ENCODE results near the gene MYLK. TPM values are rescaled to one million over a fixed set of nuclear protein-coding genes. Genes with fewer than 3 reads are reported as not detected.

MYLK gene
- total RNA-seq, 1 donor from 2014 or later: 196 TPM

GRCh38 chr3:123651449-123652341 lies 232.4 kb downstream of the MYLK start:
- peaks cover 14 to 47% of the 10 kb centered on the region in 2 donors for H3K4me1 ChIP-seq
- H3K27me3 ChIP-seq: no peaks in the 10 kb centered on the region
- TF ChIP-seq, protein P1, sequence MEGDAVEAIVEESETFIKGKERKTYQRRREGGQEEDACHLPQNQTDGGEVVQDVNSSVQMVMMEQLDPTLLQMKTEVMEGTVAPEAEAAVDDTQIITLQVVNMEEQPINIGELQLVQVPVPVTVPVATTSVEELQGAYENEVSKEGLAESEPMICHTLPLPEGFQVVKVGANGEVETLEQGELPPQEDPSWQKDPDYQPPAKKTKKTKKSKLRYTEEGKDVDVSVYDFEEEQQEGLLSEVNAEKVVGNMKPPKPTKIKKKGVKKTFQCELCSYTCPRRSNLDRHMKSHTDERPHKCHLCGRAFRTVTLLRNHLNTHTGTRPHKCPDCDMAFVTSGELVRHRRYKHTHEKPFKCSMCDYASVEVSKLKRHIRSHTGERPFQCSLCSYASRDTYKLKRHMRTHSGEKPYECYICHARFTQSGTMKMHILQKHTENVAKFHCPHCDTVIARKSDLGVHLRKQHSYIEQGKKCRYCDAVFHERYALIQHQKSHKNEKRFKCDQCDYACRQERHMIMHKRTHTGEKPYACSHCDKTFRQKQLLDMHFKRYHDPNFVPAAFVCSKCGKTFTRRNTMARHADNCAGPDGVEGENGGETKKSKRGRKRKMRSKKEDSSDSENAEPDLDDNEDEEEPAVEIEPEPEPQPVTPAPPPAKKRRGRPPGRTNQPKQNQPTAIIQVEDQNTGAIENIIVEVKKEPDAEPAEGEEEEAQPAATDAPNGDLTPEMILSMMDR (IDR thresholded peaks at IDR 0.05): no peak
- intact Hi-C loops (cut with DNase I): loop anchor here (1.0 kb wide), 3 partner anchors 51 to 72 kb away; no protein-coding TSS in a partner anchor
- H3K4me3 ChIP-seq: no peak overlapping the region
- peak overlapping the region; percentile 39 to 60 for H3K27ac ChIP-seq
- H3K9me3 ChIP-seq: no peaks in the 10 kb centered on the region
- no peak for DNase-seq (ENCODE audit: low spot score in 2 of 2)
- peaks cover 67 to 82% of the 10 kb centered on the region in 2 donors for H3K36me3 ChIP-seq

GRCh38 chr3:123650101-123650500 lies 234.0 kb downstream of the MYLK start:
- H3K4me3 ChIP-seq: no peak overlapping the region
- no peak for DNase-seq (ENCODE audit: low spot score in 2 of 2)
- intact Hi-C loops (cut with DNase I): no loop called here
- no peaks in the 10 kb centered on the region for H3K27me3 ChIP-seq
- H3K9me3 ChIP-seq: no peaks in the 10 kb centered on the region
- H3K36me3 ChIP-seq: peaks cover 70 to 81% of the 10 kb centered on the region in 2 donors
- peaks cover 14 to 38% of the 10 kb centered on the region in 2 donors for H3K4me1 ChIP-seq
- H3K27ac ChIP-seq: peak overlapping the region; percentile 60 to 70
- TF ChIP-seq, protein P1 (IDR thresholded peaks at IDR 0.05): no peak

DNA sequence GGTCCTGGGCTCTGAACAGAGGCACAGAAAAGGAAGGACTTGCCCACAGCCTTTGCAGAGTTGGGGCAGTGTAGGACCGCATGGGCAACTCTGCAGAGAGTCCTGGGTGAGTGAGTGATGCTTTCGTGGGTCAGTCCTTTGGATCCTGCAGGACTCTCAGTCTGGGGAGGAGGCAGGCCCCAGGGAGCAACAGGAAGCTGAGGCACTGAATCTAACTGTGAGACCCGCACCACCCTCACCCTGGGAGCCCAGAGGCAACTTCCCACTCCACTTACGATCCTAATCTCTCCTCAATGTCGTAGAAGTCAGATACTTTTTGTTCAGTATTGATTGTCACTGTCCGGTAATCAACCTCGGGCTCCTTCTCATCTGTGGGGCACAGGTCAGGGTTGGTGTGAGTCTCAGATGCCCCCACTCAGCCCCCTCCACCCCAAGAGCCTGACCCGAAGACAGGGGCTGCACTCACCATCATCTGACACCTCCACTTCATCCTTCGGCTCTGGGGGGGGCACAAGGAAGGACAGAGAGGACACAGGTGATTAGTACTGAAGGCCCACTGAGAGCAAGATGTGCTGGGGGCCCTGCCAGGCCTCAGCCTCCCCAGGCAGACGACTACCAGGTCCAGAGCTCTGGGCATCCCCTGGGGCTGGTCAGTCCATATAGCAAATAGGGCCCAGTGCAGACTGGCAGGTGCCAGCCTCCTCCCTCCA lies 235.3 kb downstream of the MYLK start:
- Histone ChIP-seq H3K4me1 (peaks cover 18 to 40% of the 10 kb centered on the region in 2 donors), H3K36me3 (peaks cover 73 to 78% of the 10 kb centered on the region in 2 donors), H3K27ac (peak overlapping the region; percentile 60 to 70), H3K27me3 (no peaks in the 10 kb centered on the region), H3K4me3 (no peak overlapping the region), H3K9me3 (no peaks in the 10 kb centered on the region)
- no peak for DNase-seq (ENCODE audit: low spot score in 2 of 2)
- intact Hi-C loops (cut with DNase I): loop anchor here (10.0 kb wide), 1 partner anchor 336 kb away; no protein-coding TSS in a partner anchor
- TF ChIP-seq, protein P1 (IDR thresholded peaks at IDR 0.05): no peak

- intact Hi-C loops (cut with DNase I): loop anchor here (10.0 kb wide), 1 partner anchor 340 kb away; no protein-coding TSS in a partner anchor
- Histone ChIP-seq H3K4me3 (no peak overlapping the region), H3K36me3 (peaks cover 74 to 78% of the 10 kb centered on the region in 2 donors), H3K4me1 (peaks cover 5 to 20% of the 10 kb centered on the region in 2 donors), H3K27ac (peak overlapping the region; percentile 28 to 56), H3K27me3 (no peaks in the 10 kb centered on the region), H3K9me3 (no peaks in the 10 kb centered on the region)
- DNase-seq (ENCODE audit: low spot score in 2 of 2): no peak
- TF ChIP-seq, protein P1 (IDR thresholded peaks at IDR 0.05): no peak
Measured at GRCh38 chr3:123644358-123644757, 239.8 kb downstream of the MYLK start.

- peaks cover 74 to 78% of the 10 kb centered on the region in 2 donors for H3K36me3 ChIP-seq
Measured at GRCh38 chr3:123642957-123643330, 241.2 kb downstream of the MYLK start.

More at GRCh38 chr3:123642957-123643330, 241.2 kb downstream of the MYLK start:
- H3K4me1 ChIP-seq: peaks cover 5 to 20% of the 10 kb centered on the region in 2 donors
- TF ChIP-seq, protein P1 (IDR thresholded peaks at IDR 0.05): no peak
- no peak for DNase-seq (ENCODE audit: low spot score in 2 of 2)
- H3K9me3 ChIP-seq: no peaks in the 10 kb centered on the region
- H3K4me3 ChIP-seq: no peak overlapping the region
- no peaks in the 10 kb centered on the region for H3K27me3 ChIP-seq
- intact Hi-C loops (cut with DNase I): loop anchor here (2.0 to 10.0 kb wide), 2 partner anchors 58 to 342 kb away; no protein-coding TSS in a partner anchor
- peak overlapping the region; percentile 7 to 67 for H3K27ac ChIP-seq

Data from ascending aorta (tissue), 2 donors.